CD4-positive, alpha-beta T cell treated with Interleukin-17A for 4 hours (primary cell): Measurements from ENCODE around the gene SLX9.

ENCODE experiments used
- DNase-seq: peaks from one replicate; pipeline ENCODE4 v3.0.0-alpha.2; 2020; ENCODE audit warnings: mixed read lengths

SLX9 gene

GRCh38 chr21:45003331-45004058 is 63.7 kb downstream of the SLX9 start:
- no peak for DNase-seq

GRCh38 chr21:45004059-45004422 is 64.2 kb downstream of the SLX9 start:
- DNase-seq: no peak

GRCh38 chr21:45004481-45005247 is 64.8 kb downstream of the SLX9 start:
- DNase-seq: no peak

- no peak for DNase-seq
Measured at GRCh38 chr21:45006536-45007095, 66.8 kb downstream of the SLX9 start.

- DNase-seq: no peak
Measured at GRCh38 chr21:45009616-45010015, 69.8 kb downstream of the SLX9 start.

GRCh38 chr21:45010096-45010495 is 70.3 kb downstream of the SLX9 start:
- no peak for DNase-seq

GRCh38 chr21:45010860-45011259 is 71.0 kb downstream of the SLX9 start:
- no peak for DNase-seq

GRCh38 chr21:45011426-45011825 is 71.6 kb downstream of the SLX9 start:
- DNase-seq: no peak

GRCh38 chr21:45011911-45012661 is 72.3 kb downstream of the SLX9 start:
- DNase-seq: no peak

GRCh38 chr21:45012662-45013259 is 72.9 kb downstream of the SLX9 start:
- DNase-seq: no peak

GRCh38 chr21:45013260-45013841 is 73.5 kb downstream of the SLX9 start:
- no peak for DNase-seq

GRCh38 chr21:45014747-45015468 is 75.1 kb downstream of the SLX9 start:
- no peak for DNase-seq

GRCh38 chr21:45015469-45015860 is 75.6 kb downstream of the SLX9 start:
- DNase-seq: no peak

- DNase-seq: no peak
Measured at GRCh38 chr21:45016031-45016405, 76.2 kb downstream of the SLX9 start.

- no peak for DNase-seq
Measured at GRCh38 chr21:45016406-45017038, 76.7 kb downstream of the SLX9 start.

- no peak for DNase-seq
Measured at GRCh38 chr21:45017039-45017960, 77.5 kb downstream of the SLX9 start.

GRCh38 chr21:45018131-45019075 is 78.6 kb downstream of the SLX9 start:
- peak; percentile 16 for DNase-seq

- DNase-seq: no peak
Measured at GRCh38 chr21:45019076-45019886, 79.5 kb downstream of the SLX9 start.
